ENCODE measurements around the gene COX10. TPM values are rescaled to one million over a fixed set of nuclear protein-coding genes. Genes with fewer than 3 reads are reported as not detected.

Gene COX10
- total and polyA plus RNA-seq, 8 donors = 7.6 to 40.4 (median 17.0) TPM

- intact Hi-C loops (cut with DNase I; ENCODE audit: low total_unique reads) = no loop called here
- no peak for DNase-seq
- peak overlapping the region in 3 of 5 donors; percentile 52 to 70 (median 65) for H3K27ac ChIP-seq
- H3K4me1 ChIP-seq = peaks cover 31 to 78% (median 56%) of the 10 kb centered on the region in 4 donors
- no peaks in the 10 kb centered on the region for H3K27me3 ChIP-seq
- peaks cover 4 to 11% (median 5%) of the 10 kb centered on the region in 4 donors for H3K36me3 ChIP-seq
- WGBS, 5 donors = 94 to 98% (median 95%) methylated on average over 4 of the region's 4 CpGs
- no peaks in the 10 kb centered on the region for H3K9me3 ChIP-seq
- TF ChIP-seq POLR2AphosphoS5 (IDR thresholded peaks at IDR 0.05) = no peak
- TF ChIP-seq EP300 (IDR thresholded peaks at IDR 0.05) = no peak
- no peak for TF ChIP-seq POLR2A (IDR thresholded peaks at IDR 0.05)
- TF ChIP-seq CTCF (IDR thresholded peaks at IDR 0.05) = no peak
- H3K4me3 ChIP-seq = no peak overlapping the region
Observed at GRCh38 chr17:14201988-14202380, 132.7 kb downstream of the COX10 start.

GRCh38 chr17:14202388-14203166 lies 133.3 kb downstream of the COX10 start:
- Histone ChIP-seq H3K4me3 (no peak overlapping the region), H3K27ac (peak overlapping the region in 1 of 5 donors; percentile 65), H3K36me3 (peaks cover 5 to 17% (median 11%) of the 10 kb centered on the region in 4 donors), H3K4me1 (peaks cover 32 to 72% (median 55%) of the 10 kb centered on the region in 4 donors), H3K27me3 (no peaks in the 10 kb centered on the region), H3K9me3 (no peaks in the 10 kb centered on the region)
- intact Hi-C loops (cut with DNase I; ENCODE audit: low total_unique reads) = no loop called here
- no peak for DNase-seq
- 91 to 97% (median 93%) methylated on average over 10 of the region's 10 CpGs for WGBS, 5 donors
- no peak for TF ChIP-seq POLR2AphosphoS5 (IDR thresholded peaks at IDR 0.05)
- no peak for TF ChIP-seq EP300 (IDR thresholded peaks at IDR 0.05)
- TF ChIP-seq CTCF (IDR thresholded peaks at IDR 0.05) = no peak
- TF ChIP-seq POLR2A (IDR thresholded peaks at IDR 0.05) = no peak

GRCh38 chr17:14203388-14203787 lies 134.1 kb downstream of the COX10 start:
- H3K4me1 ChIP-seq = peaks cover 26 to 64% (median 47%) of the 10 kb centered on the region in 4 donors
- no peak overlapping the region for H3K4me3 ChIP-seq
- no peaks in the 10 kb centered on the region for H3K27me3 ChIP-seq
- no peaks in the 10 kb centered on the region for H3K9me3 ChIP-seq
- intact Hi-C loops (cut with DNase I; ENCODE audit: low total_unique reads) = no loop called here
- H3K36me3 ChIP-seq = peaks cover 5 to 25% (median 19%) of the 10 kb centered on the region in 4 donors
- 56 to 83% (median 75%) methylated on average over 3 of the region's 3 CpGs for WGBS, 5 donors
- H3K27ac ChIP-seq = peak overlapping the region in 1 of 5 donors; percentile 58
- DNase-seq = peak in 1 of 2 donors; percentile 30
- TF ChIP-seq POLR2A (IDR thresholded peaks at IDR 0.05) = no peak
- TF ChIP-seq CTCF (IDR thresholded peaks at IDR 0.05) = peak in 2 of 7 experiments; percentile 13 to 20
- no peak for TF ChIP-seq POLR2AphosphoS5 (IDR thresholded peaks at IDR 0.05)
- TF ChIP-seq EP300 (IDR thresholded peaks at IDR 0.05) = no peak

GRCh38 chr17:14204084-14204483 lies 134.8 kb downstream of the COX10 start:
- peaks cover 5 to 30% (median 23%) of the 10 kb centered on the region in 4 donors for H3K36me3 ChIP-seq
- H3K4me3 ChIP-seq = no peak overlapping the region
- no peaks in the 10 kb centered on the region for H3K9me3 ChIP-seq
- H3K27ac ChIP-seq = peak overlapping the region in 1 of 5 donors; percentile 58
- intact Hi-C loops (cut with DNase I; ENCODE audit: low total_unique reads) = no loop called here
- TF ChIP-seq POLR2AphosphoS5 (IDR thresholded peaks at IDR 0.05) = no peak
- DNase-seq = no peak
- WGBS, 5 donors = 64 to 76% (median 75%) methylated on average over 5 of the region's 5 CpGs
- no peaks in the 10 kb centered on the region for H3K27me3 ChIP-seq
- peaks cover 23 to 61% (median 41%) of the 10 kb centered on the region in 4 donors for H3K4me1 ChIP-seq

GRCh38 chr17:14204546-14204945 lies 135.2 kb downstream of the COX10 start:
- Histone ChIP-seq H3K27ac (no peak overlapping the region), H3K9me3 (no peaks in the 10 kb centered on the region), H3K4me3 (no peak overlapping the region), H3K36me3 (peaks cover 5 to 32% (median 23%) of the 10 kb centered on the region in 4 donors), H3K27me3 (no peaks in the 10 kb centered on the region), H3K4me1 (peaks cover 23 to 62% (median 41%) of the 10 kb centered on the region in 4 donors)
- TF ChIP-seq POLR2A (IDR thresholded peaks at IDR 0.05) (no peak), POLR2AphosphoS5 (IDR thresholded peaks at IDR 0.05) (no peak)
- intact Hi-C loops (cut with DNase I; ENCODE audit: low total_unique reads) = no loop called here
- DNase-seq = no peak
- WGBS, 5 donors = 87 to 94% (median 91%) methylated on average over 2 of the region's 2 CpGs
